Measurements from ENCODE around the gene AP3M1.

- TF ChIP-seq CTCF (IDR thresholded peaks at IDR 0.05) (no peak), POLR2AphosphoS5 (IDR thresholded peaks at IDR 0.05) (no peak)
These were observed 71.3 kb downstream of the AP3M1 start for GRCh38 chr10:74079028-74079935.

Measured in suprapubic skin (tissue), 3 donors.